ENCODE measurements around the gene LRRC49. TPM values are rescaled to one million over a fixed set of nuclear protein-coding genes. Genes with fewer than 3 reads are reported as not detected.

The LRRC49 gene
- total RNA-seq, 1 donor from 2014 or later = 6.8 TPM

DNA sequence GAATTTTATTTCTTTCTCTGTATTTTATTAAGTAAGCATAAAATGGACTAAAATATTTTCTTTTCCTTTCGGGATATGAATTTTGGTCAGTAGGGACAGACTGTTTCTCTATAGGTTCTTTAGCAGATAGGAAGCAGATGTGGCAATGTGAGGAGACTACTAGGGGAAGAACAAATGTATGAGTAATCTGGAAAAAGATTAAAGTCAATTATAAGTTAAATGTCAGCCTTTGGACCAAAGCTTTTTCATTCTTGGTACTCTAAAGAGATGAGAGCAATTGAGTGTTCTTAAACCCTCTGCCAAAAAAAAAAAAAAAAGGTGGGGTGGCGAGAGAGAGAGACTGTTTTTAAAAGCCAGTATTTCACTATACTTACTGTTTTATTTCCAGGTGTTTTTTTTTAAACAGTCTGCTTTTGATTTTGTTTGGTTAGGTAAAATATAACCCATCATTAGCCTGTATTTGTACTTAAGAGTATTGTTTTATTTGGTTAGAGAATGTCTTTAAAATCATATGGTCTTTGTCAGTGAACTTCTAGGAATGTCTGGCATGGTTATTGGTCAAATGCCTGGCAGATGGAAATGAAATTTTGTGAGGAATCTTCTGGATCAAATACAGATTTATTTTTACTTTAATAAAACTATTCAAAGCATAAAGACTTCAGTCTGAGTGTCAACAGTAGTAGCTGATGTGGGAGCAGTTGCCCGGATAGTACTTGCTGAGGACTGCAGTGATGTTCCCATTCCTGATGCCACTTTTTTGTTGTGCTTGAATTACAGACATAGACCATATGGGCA, 63.8 kb downstream of the LRRC49 start:
- H3K36me3 ChIP-seq (ENCODE audit: insufficient read depth, low read length) = no peaks in the 10 kb centered on the region
- TF ChIP-seq EZH2 (IDR thresholded peaks at IDR 0.05; ENCODE audit: insufficient read depth, low read length) = no peak
- TF ChIP-seq, protein P1, sequence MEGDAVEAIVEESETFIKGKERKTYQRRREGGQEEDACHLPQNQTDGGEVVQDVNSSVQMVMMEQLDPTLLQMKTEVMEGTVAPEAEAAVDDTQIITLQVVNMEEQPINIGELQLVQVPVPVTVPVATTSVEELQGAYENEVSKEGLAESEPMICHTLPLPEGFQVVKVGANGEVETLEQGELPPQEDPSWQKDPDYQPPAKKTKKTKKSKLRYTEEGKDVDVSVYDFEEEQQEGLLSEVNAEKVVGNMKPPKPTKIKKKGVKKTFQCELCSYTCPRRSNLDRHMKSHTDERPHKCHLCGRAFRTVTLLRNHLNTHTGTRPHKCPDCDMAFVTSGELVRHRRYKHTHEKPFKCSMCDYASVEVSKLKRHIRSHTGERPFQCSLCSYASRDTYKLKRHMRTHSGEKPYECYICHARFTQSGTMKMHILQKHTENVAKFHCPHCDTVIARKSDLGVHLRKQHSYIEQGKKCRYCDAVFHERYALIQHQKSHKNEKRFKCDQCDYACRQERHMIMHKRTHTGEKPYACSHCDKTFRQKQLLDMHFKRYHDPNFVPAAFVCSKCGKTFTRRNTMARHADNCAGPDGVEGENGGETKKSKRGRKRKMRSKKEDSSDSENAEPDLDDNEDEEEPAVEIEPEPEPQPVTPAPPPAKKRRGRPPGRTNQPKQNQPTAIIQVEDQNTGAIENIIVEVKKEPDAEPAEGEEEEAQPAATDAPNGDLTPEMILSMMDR (IDR thresholded peaks at IDR 0.05; ENCODE audit: insufficient read depth, low read depth, low read length) = no peak
- no peaks in the 10 kb centered on the region for H3K79me2 ChIP-seq (ENCODE audit: insufficient read depth, low read length)
- no peaks in the 10 kb centered on the region for H3K9me3 ChIP-seq (ENCODE audit: insufficient read depth, low read depth, low read length)
- no peaks in the 10 kb centered on the region for H4K20me1 ChIP-seq (ENCODE audit: insufficient read depth, low read length)
- peaks cover 2% of the 10 kb centered on the region for H3K36me3 Mint-ChIP-seq (ENCODE audit: low read depth, unreplicated experiment)
- H3K4me3 Mint-ChIP-seq (ENCODE audit: unreplicated experiment) = no peak overlapping the region
- FAIRE-seq = no peak
- H3K27me3 ChIP-seq (ENCODE audit: insufficient read depth, low read length) = no peaks in the 10 kb centered on the region
- H3K4me2 ChIP-seq (ENCODE audit: low read length) = no peak overlapping the region
- H2AFZ ChIP-seq (ENCODE audit: low read depth, low read length) = no peak overlapping the region
- peaks cover 14% of the 10 kb centered on the region for H3K4me1 Mint-ChIP-seq (ENCODE audit: low read depth, unreplicated experiment)
- no peaks in the 10 kb centered on the region for H3K9me3 Mint-ChIP-seq (ENCODE audit: unreplicated experiment)
- no peak overlapping the region for H3K27ac ChIP-seq (ENCODE audit: low read depth, low read length)
- DNase-seq (ENCODE audit: low read depth) = peak; percentile 13
- H3K27me3 Mint-ChIP-seq (ENCODE audit: low read depth, unreplicated experiment) = no peaks in the 10 kb centered on the region
- H3K9ac ChIP-seq (ENCODE audit: low read length) = no peak overlapping the region
- H3K27ac Mint-ChIP-seq (ENCODE audit: unreplicated experiment) = no peak overlapping the region
- peaks cover 11% of the 10 kb centered on the region for H3K4me1 ChIP-seq (ENCODE audit: insufficient read depth, low read length)
- no peak overlapping the region for H3K4me3 ChIP-seq (ENCODE audit: insufficient read depth, low read depth, low read length)

DNA sequence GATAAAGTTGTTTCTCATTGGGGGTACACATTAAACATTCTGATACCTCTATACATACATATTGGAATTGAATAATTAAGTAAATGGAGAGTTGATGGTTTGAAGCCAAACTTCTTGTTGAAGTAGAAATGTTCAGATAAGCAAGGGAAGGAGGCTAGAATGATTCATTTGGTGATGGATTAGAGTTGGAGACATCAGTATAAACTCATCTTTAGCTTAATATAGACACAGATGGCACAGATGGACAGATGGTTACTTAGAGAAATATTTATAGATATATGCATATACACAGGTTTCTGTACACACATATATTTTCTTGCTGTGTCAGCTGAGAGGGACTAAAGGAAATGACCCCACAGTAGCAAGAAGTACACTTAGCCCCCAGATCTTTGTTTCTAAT, 69.5 kb downstream of the LRRC49 start:
- no peaks in the 10 kb centered on the region for H3K27me3 Mint-ChIP-seq (ENCODE audit: low read depth, unreplicated experiment)
- Histone ChIP-seq H3K9me3 (ENCODE audit: insufficient read depth, low read depth, low read length) (no peaks in the 10 kb centered on the region), H3K4me1 (ENCODE audit: insufficient read depth, low read length) (no peaks in the 10 kb centered on the region), H4K20me1 (ENCODE audit: insufficient read depth, low read length) (no peaks in the 10 kb centered on the region), H3K27me3 (ENCODE audit: insufficient read depth, low read length) (no peaks in the 10 kb centered on the region), H3K36me3 (ENCODE audit: insufficient read depth, low read length) (no peaks in the 10 kb centered on the region), H3K79me2 (ENCODE audit: insufficient read depth, low read length) (no peaks in the 10 kb centered on the region), H3K4me3 (ENCODE audit: insufficient read depth, low read depth, low read length) (no peak overlapping the region), H3K4me2 (ENCODE audit: low read length) (no peak overlapping the region), H2AFZ (ENCODE audit: low read depth, low read length) (no peak overlapping the region), H3K9ac (ENCODE audit: low read length) (no peak overlapping the region), H3K27ac (ENCODE audit: low read depth, low read length) (no peak overlapping the region)
- H3K36me3 Mint-ChIP-seq (ENCODE audit: low read depth, unreplicated experiment) = peaks cover 2% of the 10 kb centered on the region
- FAIRE-seq = no peak
- no peaks in the 10 kb centered on the region for H3K9me3 Mint-ChIP-seq (ENCODE audit: unreplicated experiment)
- H3K4me1 Mint-ChIP-seq (ENCODE audit: low read depth, unreplicated experiment) = no peaks in the 10 kb centered on the region
- no peak for TF ChIP-seq EZH2 (IDR thresholded peaks at IDR 0.05; ENCODE audit: insufficient read depth, low read length)
- TF ChIP-seq, protein P1 (IDR thresholded peaks at IDR 0.05; ENCODE audit: insufficient read depth, low read depth, low read length) = no peak
- H3K4me3 Mint-ChIP-seq (ENCODE audit: unreplicated experiment) = no peak overlapping the region
- no peak for DNase-seq (ENCODE audit: low read depth)
- H3K27ac Mint-ChIP-seq (ENCODE audit: unreplicated experiment) = no peak overlapping the region

DNA sequence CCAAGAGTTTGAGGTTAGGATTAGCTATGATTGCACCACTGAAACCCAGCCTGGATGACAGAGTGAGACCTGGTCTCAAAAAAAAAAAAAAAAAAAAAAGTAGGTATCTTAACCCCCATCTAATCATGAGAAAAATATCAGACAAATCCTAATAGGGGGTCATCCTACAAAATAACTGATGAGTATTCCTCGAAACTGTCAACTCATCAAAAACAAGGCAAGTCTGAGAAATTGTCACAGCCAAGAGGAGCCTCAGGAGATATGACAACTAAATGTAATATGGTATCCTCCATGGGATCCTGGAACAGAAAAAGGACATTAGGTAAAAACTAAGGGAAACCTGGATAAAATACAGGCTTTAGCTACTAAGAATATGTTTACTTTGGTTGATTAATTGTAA, 70.6 kb downstream of the LRRC49 start:
- DNase-seq (ENCODE audit: low read depth) = no peak
- Mint-ChIP-seq H3K4me3 (ENCODE audit: unreplicated experiment) (no peak overlapping the region), H3K9me3 (ENCODE audit: unreplicated experiment) (no peaks in the 10 kb centered on the region), H3K27me3 (ENCODE audit: low read depth, unreplicated experiment) (no peaks in the 10 kb centered on the region), H3K27ac (ENCODE audit: unreplicated experiment) (no peak overlapping the region), H3K4me1 (ENCODE audit: low read depth, unreplicated experiment) (no peaks in the 10 kb centered on the region), H3K36me3 (ENCODE audit: low read depth, unreplicated experiment) (peaks cover 3% of the 10 kb centered on the region)
- FAIRE-seq = no peak
- Histone ChIP-seq H2AFZ (ENCODE audit: low read depth, low read length) (no peak overlapping the region), H3K9me3 (ENCODE audit: insufficient read depth, low read depth, low read length) (no peaks in the 10 kb centered on the region), H4K20me1 (ENCODE audit: insufficient read depth, low read length) (no peaks in the 10 kb centered on the region), H3K4me2 (ENCODE audit: low read length) (no peak overlapping the region), H3K27ac (ENCODE audit: low read depth, low read length) (no peak overlapping the region), H3K4me3 (ENCODE audit: insufficient read depth, low read depth, low read length) (no peak overlapping the region), H3K36me3 (ENCODE audit: insufficient read depth, low read length) (no peaks in the 10 kb centered on the region), H3K9ac (ENCODE audit: low read length) (no peak overlapping the region), H3K4me1 (ENCODE audit: insufficient read depth, low read length) (no peaks in the 10 kb centered on the region), H3K79me2 (ENCODE audit: insufficient read depth, low read length) (no peaks in the 10 kb centered on the region), H3K27me3 (ENCODE audit: insufficient read depth, low read length) (no peaks in the 10 kb centered on the region)
- TF ChIP-seq, protein P1 (IDR thresholded peaks at IDR 0.05; ENCODE audit: insufficient read depth, low read depth, low read length) = no peak
- TF ChIP-seq EZH2 (IDR thresholded peaks at IDR 0.05; ENCODE audit: insufficient read depth, low read length) = no peak

Data from astrocyte (in vitro differentiated cells and primary cell).